ENCODE data around the gene S100P. TPM values are rescaled to one million over a fixed set of nuclear protein-coding genes. Genes with fewer than 3 reads are reported as not detected.

Gene S100P
- total and polyA plus RNA-seq, 2 donors (not counting 1 experiment from before 2014, with no cell fraction given): 0.07 TPM; not detected in 1

- POLR2A ChIA-PET: interaction anchor here (1.5 kb wide), 1 partner anchor 17 kb away, joined by 3 read pairs; the partner anchor contains the start of gene MRFAP1
- Mint-ChIP-seq H3K27me3 (peaks cover 21% of the 10 kb centered on the region), H3K4me3 (no peak overlapping the region), H3K27ac (peak overlapping the region; percentile 35), H3K9me3 (ENCODE audit: insufficient read depth) (no peaks in the 10 kb centered on the region), H3K4me1 (peaks cover 2% of the 10 kb centered on the region)
- intact Hi-C loops (cut with micrococcal nuclease): no loop called here
- Histone ChIP-seq H3K27me3 (replicated peaks in 1 of 4; ENCODE audit: control extremely low read depth in 1 of 4, control insufficient read depth in 3 of 4, insufficient read depth in 4 of 4, low read length in 3 of 4) (peaks cover 0 to 31% (median 13%) of the 10 kb centered on the region in 4 experiments), H3K27ac (ENCODE audit: low read length in 2 of 2) (no peak overlapping the region), H3K4me3 (ENCODE audit: control extremely low read depth in 1 of 5, extremely low read depth in 1 of 5, insufficient read depth in 1 of 5, low read depth in 2 of 5, low read length in 4 of 5) (no peak overlapping the region), H4K20me1 (ENCODE audit: control insufficient read depth, insufficient read depth, low read length, poor library complexity, severe bottlenecking) (no peaks in the 10 kb centered on the region), H3K4me2 (replicated peaks; ENCODE audit: low read depth, low read length, poor library complexity, severe bottlenecking) (peak overlapping the region; percentile 77), H2AFZ (ENCODE audit: insufficient read depth, low read depth, low read length, poor library complexity, severe bottlenecking) (peak overlapping the region; percentile 66), H3K9me3 (ENCODE audit: control extremely low read depth in 1 of 3, control insufficient read depth in 2 of 3, insufficient read depth in 1 of 3, low read length in 2 of 3) (peaks cover 0 to 8% (median 1%) of the 10 kb centered on the region in 3 donors), H3K79me2 (ENCODE audit: control insufficient read depth, insufficient read depth, low read length) (no peaks in the 10 kb centered on the region), H3K36me3 (replicated peaks in 1 of 2; ENCODE audit: control extremely low read depth in 1 of 2, control insufficient read depth in 1 of 2, extremely low read depth in 1 of 2, insufficient read depth in 2 of 2, low read length in 1 of 2) (no peaks in the 10 kb centered on the region), H3K9ac (ENCODE audit: low read length) (no peak overlapping the region), H3K4me1 (ENCODE audit: control insufficient read depth in 2 of 2, insufficient read depth in 2 of 2, low read length in 2 of 2) (peaks cover 8 to 11% of the 10 kb centered on the region in 2 donors)
- ATAC-seq (ENCODE audit: low read depth) (no peak), DNase-seq (no peak)
- 82% methylated on average over 57 of the region's 65 CpGs for WGBS (ENCODE audit: insufficient coverage)
- CTCF ChIA-PET: interaction anchor here (0.9 kb wide), 1 partner anchor 17 kb away, joined by 3 read pairs; no protein-coding TSS in a partner anchor
- no peak for TF ChIP-seq CTCF (IDR thresholded peaks at IDR 0.05)
- no peak for TF ChIP-seq EZH2 (IDR thresholded peaks at IDR 0.05; ENCODE audit: borderline replicate concordance, insufficient read depth, low read depth, low read length, poor library complexity, severe bottlenecking)
These were observed 36.2 kb upstream of the S100P start for GRCh38 chr4:6657242-6658208.

Data from B cell (primary cell).